B cell (primary cell): ENCODE measurements around the gene MYO16. TPM values are rescaled to one million over a fixed set of nuclear protein-coding genes. Genes with fewer than 3 reads are reported as not detected.

Experiments used
- ATAC-seq: fragments of 200-7000 bp; cut with Tn5 transposase; one replicate; pipeline ENCODE4 v1.10.0; 2021; ENCODE audit warnings: low read depth, mild to moderate bottlenecking, moderate number of reproducible peaks, moderate library complexity
- CTCF ChIA-PET: fragments of 350-600 bp; sonication (Branson Sonifier 250); formaldehyde crosslinking; loops from one replicate; lab custom pipeline; 2021; ENCODE audit warnings: antibody characterized with exemption, inconsistent platforms; lab: Charles Lee
- POLR2A ChIA-PET: fragments of 350-600 bp; sonication (Branson Sonifier 250); formaldehyde crosslinking; loops from one replicate; lab custom pipeline; 2021; ENCODE audit warnings: antibody characterized with exemption; lab: Charles Lee
- DNase-seq: peaks from one replicate; pipeline ENCODE4 v3.0.0; 2013
- H2AFZ ChIP-seq: 2 replicates; pipeline ENCODE4 v1.6.1; 2012; ENCODE audit warnings: mild to moderate bottlenecking, low read depth, low read length; ENCODE audit not compliant: insufficient read depth, poor library complexity, severe bottlenecking
- H3K27ac ChIP-seq, 2 donors: 1 replicate in 1 of 2; 2 replicates in 1 of 2; pipeline ENCODE4 v1.5.1; 2012 to 2013; ENCODE audit warnings: low read length in 2 of 2, mild to moderate bottlenecking in 2 of 2, moderate library complexity in 1 of 2
- H3K27me3 ChIP-seq, 4 experiments: fragments of 200-600 bp in 1 of 4; sonication (generic) in 1 of 4; replicated peaks in 1 of 4; 1 replicate in 2 of 4; 2 replicates in 2 of 4; pipeline versions ENCODE4 v1.6.1 to v1.7.0; 2013 to 2016; ENCODE audit warnings: low read length in 3 of 4, mild to moderate bottlenecking in 2 of 4, mixed read lengths in 1 of 4, moderate library complexity in 1 of 4; ENCODE audit not compliant: insufficient read depth in 4 of 4, control insufficient read depth in 3 of 4; ENCODE audit errors: control extremely low read depth in 1 of 4
- H3K36me3 ChIP-seq, 2 experiments: replicated peaks in 1 of 2; 1 replicate in 1 of 2; 2 replicates in 1 of 2; pipeline versions ENCODE4 v1.6.1 to v1.7.1; 2013; ENCODE audit warnings: low read length in 1 of 2; ENCODE audit not compliant: insufficient read depth in 2 of 2, control insufficient read depth in 1 of 2; ENCODE audit errors: control extremely low read depth in 1 of 2, extremely low read depth in 1 of 2
- H3K4me1 ChIP-seq, 2 donors: fragments of 200-600 bp in 1 of 2; sonication (generic) in 1 of 2; 1 replicate in 1 of 2; 2 replicates in 1 of 2; pipeline versions ENCODE4 v1.5.1 to v1.6.1; 2013 to 2017; ENCODE audit warnings: low read length in 2 of 2; ENCODE audit not compliant: control insufficient read depth in 2 of 2, insufficient read depth in 2 of 2
- H3K4me2 ChIP-seq: replicated peaks from 2 replicates; pipeline ENCODE3; 2012; ENCODE audit warnings: mild to moderate bottlenecking, low read depth, low read length; ENCODE audit not compliant: poor library complexity, severe bottlenecking
- H3K4me3 ChIP-seq, 5 experiments: fragments of 200-600 bp in 1 of 5; sonication (generic) in 1 of 5; 1 replicate in 3 of 5; 2 replicates in 2 of 5; pipeline versions ENCODE4 v1.5.1 to v1.7.0; 2011 to 2016; ENCODE audit warnings: low read length in 4 of 5, mild to moderate bottlenecking in 4 of 5, low read depth in 2 of 5, control low read depth in 1 of 5, moderate library complexity in 1 of 5; ENCODE audit not compliant: insufficient read depth in 1 of 5; ENCODE audit errors: control extremely low read depth in 1 of 5, extremely low read depth in 1 of 5
- H3K79me2 ChIP-seq: fragments of 200-600 bp; sonication (generic); one replicate; pipeline ENCODE4 v1.6.0; 2016; ENCODE audit warnings: low read length; ENCODE audit not compliant: control insufficient read depth, insufficient read depth
- H3K9ac ChIP-seq: fragments of 200-600 bp; sonication (generic); 2 replicates; pipeline ENCODE4 v1.6.1; 2017; ENCODE audit warnings: mild to moderate bottlenecking, low read length, moderate library complexity
- H3K9me3 ChIP-seq, 3 donors: one replicate each; pipeline versions ENCODE4 v1.6.1 to v1.7.1; 2013; ENCODE audit warnings: low read length in 2 of 3; ENCODE audit not compliant: control insufficient read depth in 2 of 3, insufficient read depth in 1 of 3; ENCODE audit errors: control extremely low read depth in 1 of 3
- H4K20me1 ChIP-seq: 2 replicates; pipeline ENCODE4 v1.6.0; 2012; ENCODE audit warnings: mild to moderate bottlenecking, low read length; ENCODE audit not compliant: insufficient read depth, control insufficient read depth, poor library complexity, severe bottlenecking
- H3K27ac Mint-ChIP-seq: one replicate; pipeline ENCODE4 v1.8.0; 2021; ENCODE audit warnings: mixed read lengths
- H3K27me3 Mint-ChIP-seq: one replicate; pipeline ENCODE4 v1.8.0; 2021; ENCODE audit warnings: mixed read lengths
- H3K4me1 Mint-ChIP-seq: one replicate; pipeline ENCODE4 v1.8.0; 2021; ENCODE audit warnings: mixed read lengths
- H3K4me3 Mint-ChIP-seq: one replicate; pipeline ENCODE4 v1.8.0; 2021; ENCODE audit warnings: mixed read lengths
- H3K9me3 Mint-ChIP-seq: one replicate; pipeline ENCODE4 v1.8.0; 2022; ENCODE audit warnings: mixed read lengths; ENCODE audit not compliant: insufficient read depth
- EZH2 ChIP-seq: IDR thresholded peaks from 2 replicates; pipeline ENCODE4 v1.6.1; 2012; ENCODE audit warnings: borderline replicate concordance, low read depth, mild to moderate bottlenecking, moderate library complexity, low read length; ENCODE audit not compliant: insufficient read depth, poor library complexity, severe bottlenecking
- WGBS: methylation state at CpG from one replicate; pipeline ENCODE4 v1.1.5; 2013; ENCODE audit warnings: missing lambda C conversion rate; ENCODE audit not compliant: insufficient coverage; 5-methylcytosine and 5-hydroxymethylcytosine counted together
- intact Hi-C: fragments of 100-400 bp; cut with micrococcal nuclease; formaldehyde crosslinking; loops from one replicate; pipeline ENCODE4 v1.10.0; 2022
- polyA plus RNA-seq: library from polyadenylated mRNA; depleted of rRNA; stranded (reverse); fragments of >200 nt; gene quantifications from 2 replicates; pipeline ENCODE4 v1.2.3, GENCODE V29; 2012
- total RNA-seq, 2 donors: library from RNA; stranded (reverse); fragments of 120-200 nt in 1 of 2; gene quantifications; 1 replicate in 1 of 2; 2 replicates in 1 of 2; pipeline versions ENCODE4 v1.2.3 to v1.2.4, GENCODE V29; 2013 to 2022
- TF ChIP-seq, protein P1 (sequence below): fragments of 200-600 bp; IDR thresholded peaks from one replicate; pipeline ENCODE4 v1.8.0; 2022; ENCODE audit warnings: antibody characterized with exemption, mild to moderate bottlenecking

Gene MYO16
- total and polyA plus RNA-seq, 2 donors (not counting 1 experiment from before 2014, with no cell fraction given): not detected

DNA sequence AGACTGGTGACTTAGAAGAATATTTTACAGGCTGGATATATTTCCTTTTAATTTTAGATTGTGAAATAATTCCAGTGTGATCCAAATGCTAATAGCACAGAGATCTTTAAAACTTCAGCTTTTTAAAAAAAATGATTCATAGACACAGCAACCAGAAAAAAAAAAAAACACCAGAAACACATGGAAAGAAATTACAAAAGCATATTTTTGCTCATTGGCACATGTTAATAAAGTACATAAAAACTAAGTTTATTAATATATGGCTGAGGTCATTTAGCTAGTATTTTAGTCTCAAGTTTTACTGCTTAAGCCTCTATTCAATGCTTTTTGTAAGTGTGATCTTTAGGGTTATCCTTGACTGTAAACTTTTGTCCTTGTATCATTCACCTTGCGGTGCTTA is 577 bp downstream of the MYO16 start:
- no peaks in the 10 kb centered on the region for H3K4me1 Mint-ChIP-seq
- H3K36me3 ChIP-seq: no peaks in the 10 kb centered on the region
- no CpG with 5 or more reads among the region's 1 CpG for WGBS
- H3K27ac ChIP-seq: no peak overlapping the region
- no peak overlapping the region for H2AFZ ChIP-seq
- no peaks in the 10 kb centered on the region for H3K4me1 ChIP-seq
- peaks cover 0 to 3% (median 0%) of the 10 kb centered on the region in 3 donors for H3K9me3 ChIP-seq
- H3K27me3 ChIP-seq: no peaks in the 10 kb centered on the region
- no peaks in the 10 kb centered on the region for H4K20me1 ChIP-seq
- TF ChIP-seq, protein P1, sequence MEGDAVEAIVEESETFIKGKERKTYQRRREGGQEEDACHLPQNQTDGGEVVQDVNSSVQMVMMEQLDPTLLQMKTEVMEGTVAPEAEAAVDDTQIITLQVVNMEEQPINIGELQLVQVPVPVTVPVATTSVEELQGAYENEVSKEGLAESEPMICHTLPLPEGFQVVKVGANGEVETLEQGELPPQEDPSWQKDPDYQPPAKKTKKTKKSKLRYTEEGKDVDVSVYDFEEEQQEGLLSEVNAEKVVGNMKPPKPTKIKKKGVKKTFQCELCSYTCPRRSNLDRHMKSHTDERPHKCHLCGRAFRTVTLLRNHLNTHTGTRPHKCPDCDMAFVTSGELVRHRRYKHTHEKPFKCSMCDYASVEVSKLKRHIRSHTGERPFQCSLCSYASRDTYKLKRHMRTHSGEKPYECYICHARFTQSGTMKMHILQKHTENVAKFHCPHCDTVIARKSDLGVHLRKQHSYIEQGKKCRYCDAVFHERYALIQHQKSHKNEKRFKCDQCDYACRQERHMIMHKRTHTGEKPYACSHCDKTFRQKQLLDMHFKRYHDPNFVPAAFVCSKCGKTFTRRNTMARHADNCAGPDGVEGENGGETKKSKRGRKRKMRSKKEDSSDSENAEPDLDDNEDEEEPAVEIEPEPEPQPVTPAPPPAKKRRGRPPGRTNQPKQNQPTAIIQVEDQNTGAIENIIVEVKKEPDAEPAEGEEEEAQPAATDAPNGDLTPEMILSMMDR: no peak
- TF ChIP-seq EZH2: no peak
- POLR2A ChIA-PET: no interaction called here
- DNase-seq: no peak
- H3K9ac ChIP-seq: no peak overlapping the region
- H3K27ac Mint-ChIP-seq: no peak overlapping the region
- no peak overlapping the region for H3K4me3 Mint-ChIP-seq
- H3K4me3 ChIP-seq: no peak overlapping the region
- H3K27me3 Mint-ChIP-seq: no peaks in the 10 kb centered on the region
- H3K9me3 Mint-ChIP-seq: peaks cover 8% of the 10 kb centered on the region
- intact Hi-C loops: no loop called here
- CTCF ChIA-PET: no interaction called here
- ATAC-seq: no peak
- no peaks in the 10 kb centered on the region for H3K79me2 ChIP-seq
- H3K4me2 ChIP-seq: no peak overlapping the region

DNA sequence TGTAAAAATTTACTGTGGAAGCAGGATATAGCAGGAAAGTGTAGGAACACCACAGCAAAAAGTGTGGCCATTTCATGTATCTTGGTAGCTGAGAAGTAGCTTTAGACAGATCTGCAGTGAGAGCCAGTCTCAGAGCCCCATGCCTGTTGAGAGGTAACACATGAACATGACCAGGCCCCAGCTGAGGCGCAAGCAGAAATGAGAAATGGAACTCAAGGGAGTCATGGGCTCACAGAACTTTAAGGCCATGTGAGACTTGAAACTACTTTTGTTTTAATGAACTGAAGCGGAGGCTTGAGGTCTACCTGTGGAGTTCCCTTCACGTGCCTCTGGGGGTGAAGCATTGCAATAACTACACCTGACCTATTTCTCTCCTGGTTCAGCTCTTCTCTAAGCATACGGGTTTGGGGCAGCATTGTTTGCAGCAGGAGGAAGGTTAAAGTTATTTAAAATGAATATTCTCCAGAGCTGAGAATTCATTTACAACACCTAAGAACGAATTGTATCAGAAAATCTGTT is 3.3 kb downstream of the MYO16 start:
- Histone ChIP-seq H3K4me2 (no peak overlapping the region), H3K9ac (no peak overlapping the region), H3K36me3 (no peaks in the 10 kb centered on the region), H3K27me3 (no peaks in the 10 kb centered on the region), H3K27ac (no peak overlapping the region), H3K4me1 (no peaks in the 10 kb centered on the region), H3K79me2 (no peaks in the 10 kb centered on the region), H3K4me3 (no peak overlapping the region), H4K20me1 (no peaks in the 10 kb centered on the region), H2AFZ (no peak overlapping the region), H3K9me3 (peaks cover 0 to 3% (median 0%) of the 10 kb centered on the region in 3 donors)
- Mint-ChIP-seq H3K9me3 (peaks cover 4% of the 10 kb centered on the region), H3K4me3 (no peak overlapping the region), H3K4me1 (no peaks in the 10 kb centered on the region), H3K27me3 (no peaks in the 10 kb centered on the region), H3K27ac (no peak overlapping the region)
- DNase-seq: no peak
- POLR2A ChIA-PET: no interaction called here
- TF ChIP-seq, protein P1: no peak
- TF ChIP-seq EZH2: no peak
- intact Hi-C loops: no loop called here
- no peak for ATAC-seq
- WGBS: 100% methylated on average over 1 of the region's 5 CpGs
- CTCF ChIA-PET: interaction anchor here (1.3 kb wide), 1 partner anchor 25 kb away, joined by 3 read pairs; no protein-coding TSS in a partner anchor
